ENCODE measurements around the gene STIMATE. TPM values are rescaled to one million over a fixed set of nuclear protein-coding genes. Genes with fewer than 3 reads are reported as not detected.

Gene STIMATE
- total and polyA plus RNA-seq, 2 experiments from 2014 or later = 11.2 to 23.6 TPM

DNA sequence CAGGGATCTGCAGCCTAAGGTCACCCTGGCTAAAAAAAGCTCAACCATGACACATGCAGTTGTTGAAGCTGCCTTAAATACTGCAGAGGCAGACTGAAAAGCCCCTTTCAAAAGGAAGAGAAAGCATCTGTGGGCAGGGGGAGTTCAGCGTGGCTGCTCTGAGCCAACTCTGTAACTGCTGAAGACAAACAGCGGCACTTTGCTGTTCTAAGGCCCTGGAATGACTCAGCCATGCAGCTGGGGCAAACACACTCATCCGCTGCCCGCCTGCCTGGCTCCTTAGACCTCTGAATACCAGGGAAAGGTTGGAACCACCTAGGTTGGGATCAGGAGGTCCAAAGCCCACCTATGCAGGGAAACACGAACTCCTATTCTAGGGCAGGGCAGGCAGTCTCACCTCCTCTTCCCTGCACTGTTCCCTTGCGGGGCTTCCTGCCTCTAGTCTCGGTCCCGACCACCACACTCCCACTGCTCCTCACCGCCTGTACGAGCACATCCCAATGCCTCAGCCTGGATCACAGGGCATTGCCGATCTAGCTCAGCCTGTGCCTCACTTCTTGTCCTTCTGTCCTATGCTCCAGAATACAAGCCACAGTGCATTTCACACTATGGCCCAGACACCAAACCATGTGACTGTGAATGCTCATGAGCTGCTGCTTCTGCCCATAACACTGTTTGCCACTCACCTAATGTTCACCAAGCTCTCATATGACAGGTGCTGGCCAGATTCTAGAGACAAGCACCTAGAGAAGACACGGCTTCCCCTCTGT is 56.0 kb downstream of the STIMATE start:
- H3K36me3 Mint-ChIP-seq (ENCODE audit: low read depth) = peaks cover 15% of the 10 kb centered on the region; the same call in 2 of the 3 replicates
- Histone ChIP-seq H3K4me2 (no peak overlapping the region), H4K20me1 (replicated peaks; ENCODE audit: insufficient read depth) (peaks cover 2% of the 10 kb centered on the region; the same call in 1 of the 2 replicates), H3K27ac (ENCODE audit: low read depth) (no peak overlapping the region), H3K79me2 (replicated peaks; ENCODE audit: insufficient read depth) (no peaks in the 10 kb centered on the region), H3K4me3 (no peak overlapping the region), H3F3A (replicated peaks; ENCODE audit: low read depth) (no peaks in the 10 kb centered on the region), H2AFZ (no peak overlapping the region), H3K4me1 (ENCODE audit: insufficient read depth) (no peaks in the 10 kb centered on the region), H3K27me3 (ENCODE audit: insufficient read depth) (no peaks in the 10 kb centered on the region), H3K9me2 (ENCODE audit: insufficient read depth) (no peaks in the 10 kb centered on the region), H3K36me3 (ENCODE audit: insufficient read depth) (no peaks in the 10 kb centered on the region; the same call in 1 of the 2 replicates)
- peaks cover 5% of the 10 kb centered on the region for H3K4me1 Mint-ChIP-seq
- DNase-seq (ENCODE audit: low spot score) = no peak
- no peak overlapping the region for H3K4me3 Mint-ChIP-seq
- H3K27me3 Mint-ChIP-seq (ENCODE audit: insufficient read depth, low read depth, poor library complexity) = peaks cover 9% of the 10 kb centered on the region
- H3K27ac Mint-ChIP-seq = peak overlapping the region; percentile 59; the same call in 1 of the 2 replicates
- no peaks in the 10 kb centered on the region for H3K9me3 Mint-ChIP-seq
- TF ChIP-seq, protein P1, sequence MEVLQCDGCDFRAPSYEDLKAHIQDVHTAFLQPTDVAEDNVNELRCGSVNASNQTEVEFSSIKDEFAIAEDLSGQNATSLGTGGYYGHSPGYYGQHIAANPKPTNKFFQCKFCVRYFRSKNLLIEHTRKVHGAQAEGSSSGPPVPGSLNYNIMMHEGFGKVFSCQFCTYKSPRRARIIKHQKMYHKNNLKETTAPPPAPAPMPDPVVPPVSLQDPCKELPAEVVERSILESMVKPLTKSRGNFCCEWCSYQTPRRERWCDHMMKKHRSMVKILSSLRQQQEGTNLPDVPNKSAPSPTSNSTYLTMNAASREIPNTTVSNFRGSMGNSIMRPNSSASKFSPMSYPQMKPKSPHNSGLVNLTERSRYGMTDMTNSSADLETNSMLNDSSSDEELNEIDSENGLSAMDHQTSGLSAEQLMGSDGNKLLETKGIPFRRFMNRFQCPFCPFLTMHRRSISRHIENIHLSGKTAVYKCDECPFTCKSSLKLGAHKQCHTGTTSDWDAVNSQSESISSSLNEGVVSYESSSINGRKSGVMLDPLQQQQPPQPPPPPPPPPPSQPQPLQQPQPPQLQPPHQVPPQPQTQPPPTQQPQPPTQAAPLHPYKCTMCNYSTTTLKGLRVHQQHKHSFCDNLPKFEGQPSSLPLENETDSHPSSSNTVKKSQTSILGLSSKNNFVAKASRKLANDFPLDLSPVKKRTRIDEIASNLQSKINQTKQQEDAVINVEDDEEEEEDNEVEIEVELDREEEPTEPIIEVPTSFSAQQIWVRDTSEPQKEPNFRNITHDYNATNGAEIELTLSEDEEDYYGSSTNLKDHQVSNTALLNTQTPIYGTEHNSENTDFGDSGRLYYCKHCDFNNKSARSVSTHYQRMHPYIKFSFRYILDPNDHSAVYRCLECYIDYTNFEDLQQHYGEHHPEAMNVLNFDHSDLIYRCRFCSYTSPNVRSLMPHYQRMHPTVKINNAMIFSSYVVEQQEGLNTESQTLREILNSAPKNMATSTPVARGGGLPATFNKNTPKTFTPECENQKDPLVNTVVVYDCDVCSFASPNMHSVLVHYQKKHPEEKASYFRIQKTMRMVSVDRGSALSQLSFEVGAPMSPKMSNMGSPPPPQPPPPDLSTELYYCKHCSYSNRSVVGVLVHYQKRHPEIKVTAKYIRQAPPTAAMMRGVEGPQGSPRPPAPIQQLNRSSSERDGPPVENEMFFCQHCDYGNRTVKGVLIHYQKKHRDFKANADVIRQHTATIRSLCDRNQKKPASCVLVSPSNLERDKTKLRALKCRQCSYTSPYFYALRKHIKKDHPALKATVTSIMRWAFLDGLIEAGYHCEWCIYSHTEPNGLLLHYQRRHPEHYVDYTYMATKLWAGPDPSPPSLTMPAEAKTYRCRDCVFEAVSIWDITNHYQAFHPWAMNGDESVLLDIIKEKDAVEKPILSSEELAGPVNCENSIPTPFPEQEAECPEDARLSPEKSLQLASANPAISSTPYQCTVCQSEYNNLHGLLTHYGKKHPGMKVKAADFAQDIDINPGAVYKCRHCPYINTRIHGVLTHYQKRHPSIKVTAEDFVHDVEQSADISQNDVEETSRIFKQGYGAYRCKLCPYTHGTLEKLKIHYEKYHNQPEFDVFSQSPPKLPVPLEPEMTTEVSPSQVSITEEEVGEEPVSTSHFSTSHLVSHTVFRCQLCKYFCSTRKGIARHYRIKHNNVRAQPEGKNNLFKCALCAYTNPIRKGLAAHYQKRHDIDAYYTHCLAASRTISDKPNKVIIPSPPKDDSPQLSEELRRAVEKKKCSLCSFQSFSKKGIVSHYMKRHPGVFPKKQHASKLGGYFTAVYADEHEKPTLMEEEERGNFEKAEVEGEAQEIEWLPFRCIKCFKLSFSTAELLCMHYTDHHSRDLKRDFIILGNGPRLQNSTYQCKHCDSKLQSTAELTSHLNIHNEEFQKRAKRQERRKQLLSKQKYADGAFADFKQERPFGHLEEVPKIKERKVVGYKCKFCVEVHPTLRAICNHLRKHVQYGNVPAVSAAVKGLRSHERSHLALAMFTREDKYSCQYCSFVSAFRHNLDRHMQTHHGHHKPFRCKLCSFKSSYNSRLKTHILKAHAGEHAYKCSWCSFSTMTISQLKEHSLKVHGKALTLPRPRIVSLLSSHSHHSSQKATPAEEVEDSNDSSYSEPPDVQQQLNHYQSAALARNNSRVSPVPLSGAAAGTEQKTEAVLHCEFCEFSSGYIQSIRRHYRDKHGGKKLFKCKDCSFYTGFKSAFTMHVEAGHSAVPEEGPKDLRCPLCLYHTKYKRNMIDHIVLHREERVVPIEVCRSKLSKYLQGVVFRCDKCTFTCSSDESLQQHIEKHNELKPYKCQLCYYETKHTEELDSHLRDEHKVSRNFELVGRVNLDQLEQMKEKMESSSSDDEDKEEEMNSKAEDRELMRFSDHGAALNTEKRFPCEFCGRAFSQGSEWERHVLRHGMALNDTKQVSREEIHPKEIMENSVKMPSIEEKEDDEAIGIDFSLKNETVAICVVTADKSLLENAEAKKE (CRISPR knock-in tag; IDR thresholded peaks at IDR 0.05) = no peak
- TF ChIP-seq, protein P2, sequence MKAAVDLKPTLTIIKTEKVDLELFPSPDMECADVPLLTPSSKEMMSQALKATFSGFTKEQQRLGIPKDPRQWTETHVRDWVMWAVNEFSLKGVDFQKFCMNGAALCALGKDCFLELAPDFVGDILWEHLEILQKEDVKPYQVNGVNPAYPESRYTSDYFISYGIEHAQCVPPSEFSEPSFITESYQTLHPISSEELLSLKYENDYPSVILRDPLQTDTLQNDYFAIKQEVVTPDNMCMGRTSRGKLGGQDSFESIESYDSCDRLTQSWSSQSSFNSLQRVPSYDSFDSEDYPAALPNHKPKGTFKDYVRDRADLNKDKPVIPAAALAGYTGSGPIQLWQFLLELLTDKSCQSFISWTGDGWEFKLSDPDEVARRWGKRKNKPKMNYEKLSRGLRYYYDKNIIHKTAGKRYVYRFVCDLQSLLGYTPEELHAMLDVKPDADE (IDR thresholded peaks at IDR 0.05) = no peak
- TF ChIP-seq EZH2phosphoT487 (IDR thresholded peaks at IDR 0.05; ENCODE audit: unreplicated experiment) = no peak
- no peak for TF ChIP-seq CREB1 (CRISPR knock-in tag; IDR thresholded peaks at IDR 0.05; ENCODE audit: low read depth)
- TF ChIP-seq ZNF114 (CRISPR knock-in tag; IDR thresholded peaks at IDR 0.05) = no peak
- TF ChIP-seq POLR2AphosphoS5 (IDR thresholded peaks at IDR 0.05; ENCODE audit: low read depth) = no peak
- TF ChIP-seq ZNF331 (CRISPR knock-in tag; IDR thresholded peaks at IDR 0.05; ENCODE audit: low read depth) = no peak
- TF ChIP-seq STAT1 (IDR thresholded peaks at IDR 0.05; ENCODE audit: unreplicated experiment) = no peak
- TF ChIP-seq, protein P3, sequence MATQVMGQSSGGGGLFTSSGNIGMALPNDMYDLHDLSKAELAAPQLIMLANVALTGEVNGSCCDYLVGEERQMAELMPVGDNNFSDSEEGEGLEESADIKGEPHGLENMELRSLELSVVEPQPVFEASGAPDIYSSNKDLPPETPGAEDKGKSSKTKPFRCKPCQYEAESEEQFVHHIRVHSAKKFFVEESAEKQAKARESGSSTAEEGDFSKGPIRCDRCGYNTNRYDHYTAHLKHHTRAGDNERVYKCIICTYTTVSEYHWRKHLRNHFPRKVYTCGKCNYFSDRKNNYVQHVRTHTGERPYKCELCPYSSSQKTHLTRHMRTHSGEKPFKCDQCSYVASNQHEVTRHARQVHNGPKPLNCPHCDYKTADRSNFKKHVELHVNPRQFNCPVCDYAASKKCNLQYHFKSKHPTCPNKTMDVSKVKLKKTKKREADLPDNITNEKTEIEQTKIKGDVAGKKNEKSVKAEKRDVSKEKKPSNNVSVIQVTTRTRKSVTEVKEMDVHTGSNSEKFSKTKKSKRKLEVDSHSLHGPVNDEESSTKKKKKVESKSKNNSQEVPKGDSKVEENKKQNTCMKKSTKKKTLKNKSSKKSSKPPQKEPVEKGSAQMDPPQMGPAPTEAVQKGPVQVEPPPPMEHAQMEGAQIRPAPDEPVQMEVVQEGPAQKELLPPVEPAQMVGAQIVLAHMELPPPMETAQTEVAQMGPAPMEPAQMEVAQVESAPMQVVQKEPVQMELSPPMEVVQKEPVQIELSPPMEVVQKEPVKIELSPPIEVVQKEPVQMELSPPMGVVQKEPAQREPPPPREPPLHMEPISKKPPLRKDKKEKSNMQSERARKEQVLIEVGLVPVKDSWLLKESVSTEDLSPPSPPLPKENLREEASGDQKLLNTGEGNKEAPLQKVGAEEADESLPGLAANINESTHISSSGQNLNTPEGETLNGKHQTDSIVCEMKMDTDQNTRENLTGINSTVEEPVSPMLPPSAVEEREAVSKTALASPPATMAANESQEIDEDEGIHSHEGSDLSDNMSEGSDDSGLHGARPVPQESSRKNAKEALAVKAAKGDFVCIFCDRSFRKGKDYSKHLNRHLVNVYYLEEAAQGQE (IDR thresholded peaks at IDR 0.05; ENCODE audit: unreplicated experiment) = no peak
- TF ChIP-seq NANOG (IDR thresholded peaks at IDR 0.05; ENCODE audit: borderline replicate concordance) = no peak
- TF ChIP-seq JUNB (IDR thresholded peaks at IDR 0.05; ENCODE audit: unreplicated experiment) = no peak
- TF ChIP-seq, protein P4, sequence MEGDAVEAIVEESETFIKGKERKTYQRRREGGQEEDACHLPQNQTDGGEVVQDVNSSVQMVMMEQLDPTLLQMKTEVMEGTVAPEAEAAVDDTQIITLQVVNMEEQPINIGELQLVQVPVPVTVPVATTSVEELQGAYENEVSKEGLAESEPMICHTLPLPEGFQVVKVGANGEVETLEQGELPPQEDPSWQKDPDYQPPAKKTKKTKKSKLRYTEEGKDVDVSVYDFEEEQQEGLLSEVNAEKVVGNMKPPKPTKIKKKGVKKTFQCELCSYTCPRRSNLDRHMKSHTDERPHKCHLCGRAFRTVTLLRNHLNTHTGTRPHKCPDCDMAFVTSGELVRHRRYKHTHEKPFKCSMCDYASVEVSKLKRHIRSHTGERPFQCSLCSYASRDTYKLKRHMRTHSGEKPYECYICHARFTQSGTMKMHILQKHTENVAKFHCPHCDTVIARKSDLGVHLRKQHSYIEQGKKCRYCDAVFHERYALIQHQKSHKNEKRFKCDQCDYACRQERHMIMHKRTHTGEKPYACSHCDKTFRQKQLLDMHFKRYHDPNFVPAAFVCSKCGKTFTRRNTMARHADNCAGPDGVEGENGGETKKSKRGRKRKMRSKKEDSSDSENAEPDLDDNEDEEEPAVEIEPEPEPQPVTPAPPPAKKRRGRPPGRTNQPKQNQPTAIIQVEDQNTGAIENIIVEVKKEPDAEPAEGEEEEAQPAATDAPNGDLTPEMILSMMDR (conservative IDR thresholded peaks at IDR 0.05; ENCODE audit: low read depth in 2 of 2) = no peak
- TF ChIP-seq EZH2 (IDR thresholded peaks at IDR 0.05; ENCODE audit: low read depth, unreplicated experiment) = no peak
- ATAC-seq = no peak

Data from GM23338 (cell line).